Central memory CD8-positive, alpha-beta T cell (primary cell): ENCODE results near the gene MYO18A.
"Not testable (repeated sequence)": the region's sequence is repeated elsewhere in the genome, so short reads cannot be mapped to it uniquely, and the experiment has no call there.

Experiments used
- ATAC-seq: fragments of 150-1000 bp; cut with Tn5 transposase; replicated peaks from 2 replicates; pipeline ENCODE4 v1.10.0; 2022; ENCODE audit warnings: mild to moderate bottlenecking, moderate FRiP score, moderate number of reproducible peaks; ENCODE audit not compliant: poor library complexity, severe bottlenecking; ENCODE audit errors: extremely low read depth
- DNase-seq, 2 donors: peaks; one replicate each; pipeline ENCODE4 v3.0.0; 2021; ENCODE audit warnings: low spot score in 2 of 2
- H3K27ac Mint-ChIP-seq: one replicate; pipeline ENCODE4 v1.8.0; 2022; ENCODE audit warnings: low read depth, mild to moderate bottlenecking, moderate library complexity, mixed read lengths
- H3K27me3 Mint-ChIP-seq: one replicate; pipeline ENCODE4 v1.8.0; 2022; ENCODE audit warnings: mixed read lengths
- H3K36me3 Mint-ChIP-seq: one replicate; pipeline ENCODE4 v1.8.0; 2022; ENCODE audit warnings: mild to moderate bottlenecking, moderate library complexity, mixed read lengths; ENCODE audit not compliant: insufficient read depth
- H3K4me1 Mint-ChIP-seq: one replicate; pipeline ENCODE4 v1.8.0; 2022; ENCODE audit warnings: mixed read lengths
- H3K4me3 Mint-ChIP-seq: one replicate; pipeline ENCODE4 v1.8.0; 2022; ENCODE audit warnings: mild to moderate bottlenecking, moderate library complexity, mixed read lengths
- H3K9me3 Mint-ChIP-seq: one replicate; pipeline ENCODE4 v1.8.0; 2022; ENCODE audit warnings: mixed read lengths

The MYO18A gene

GRCh38 chr17:29169806-29170591 is 10.2 kb downstream of the MYO18A start:
- Mint-ChIP-seq H3K4me1 (no peaks in the 10 kb centered on the region), H3K36me3 (no peaks in the 10 kb centered on the region), H3K4me3 (no peak overlapping the region), H3K27ac (no peak overlapping the region), H3K9me3 (no peaks in the 10 kb centered on the region), H3K27me3 (no peaks in the 10 kb centered on the region)
- DNase-seq (no peak), ATAC-seq (no peak)

GRCh38 chr17:29168759-29169126 is 11.5 kb downstream of the MYO18A start:
- H3K4me1 Mint-ChIP-seq, H3K9me3 Mint-ChIP-seq, H3K36me3 Mint-ChIP-seq, H3K27ac Mint-ChIP-seq, ATAC-seq, DNase-seq, H3K4me3 Mint-ChIP-seq, H3K27me3 Mint-ChIP-seq: not testable (repeated sequence)

DNA sequence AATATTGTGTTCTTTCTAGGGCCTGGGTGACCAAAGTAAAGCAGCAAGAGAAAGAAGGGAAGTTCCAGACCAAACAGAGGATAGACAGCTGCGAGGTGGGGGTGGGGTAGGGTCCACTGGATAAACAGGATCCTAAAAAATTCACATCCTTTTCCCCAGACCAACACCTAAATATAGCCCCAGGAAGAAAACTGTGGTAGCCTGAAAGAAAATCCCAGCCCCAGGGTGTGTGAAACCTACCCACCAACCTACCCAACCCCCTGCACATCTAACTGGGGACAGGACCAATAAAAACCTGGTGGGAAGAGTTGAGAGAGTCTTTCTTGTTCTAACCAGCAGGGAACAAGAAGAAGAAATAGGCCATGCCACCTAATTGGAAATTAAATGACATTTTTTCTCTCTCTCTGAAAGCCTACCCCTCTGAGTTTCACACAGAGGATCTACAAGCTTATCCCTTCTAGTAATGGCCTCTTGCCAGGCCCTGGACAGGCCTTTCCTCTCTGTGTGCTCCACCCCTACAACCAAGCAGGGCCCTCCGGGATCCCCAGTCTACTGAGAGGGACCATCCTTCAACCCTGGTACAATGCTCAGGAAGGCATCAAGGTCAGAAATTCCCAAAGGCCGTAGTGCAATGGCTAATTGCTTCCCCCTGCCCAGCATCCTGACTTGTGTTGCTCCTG is 12.0 kb downstream of the MYO18A start:
- Mint-ChIP-seq H3K27me3 (no peaks in the 10 kb centered on the region), H3K4me1 (no peaks in the 10 kb centered on the region), H3K4me3 (no peak overlapping the region), H3K27ac (no peak overlapping the region), H3K36me3 (no peaks in the 10 kb centered on the region), H3K9me3 (no peaks in the 10 kb centered on the region)
- no peak for ATAC-seq
- DNase-seq, result no peak

- H3K27ac Mint-ChIP-seq, result no peak overlapping the region
- ATAC-seq, result no peak
These were observed 12.7 kb downstream of the MYO18A start for GRCh38 chr17:29167393-29168078.

GRCh38 chr17:29166507-29166887 is 13.7 kb downstream of the MYO18A start:
- Mint-ChIP-seq H3K27ac (no peak overlapping the region), H3K9me3 (no peaks in the 10 kb centered on the region), H3K4me1 (no peaks in the 10 kb centered on the region), H3K4me3 (no peak overlapping the region), H3K27me3 (no peaks in the 10 kb centered on the region), H3K36me3 (peaks cover 2% of the 10 kb centered on the region)
- DNase-seq (no peak), ATAC-seq (no peak)

More at GRCh38 chr17:29167393-29168078, 12.7 kb downstream of the MYO18A start:
- Mint-ChIP-seq H3K36me3 (no peaks in the 10 kb centered on the region), H3K27me3 (no peaks in the 10 kb centered on the region), H3K9me3 (no peaks in the 10 kb centered on the region), H3K4me1 (no peaks in the 10 kb centered on the region), H3K4me3 (no peak overlapping the region)
- DNase-seq, result no peak

DNA sequence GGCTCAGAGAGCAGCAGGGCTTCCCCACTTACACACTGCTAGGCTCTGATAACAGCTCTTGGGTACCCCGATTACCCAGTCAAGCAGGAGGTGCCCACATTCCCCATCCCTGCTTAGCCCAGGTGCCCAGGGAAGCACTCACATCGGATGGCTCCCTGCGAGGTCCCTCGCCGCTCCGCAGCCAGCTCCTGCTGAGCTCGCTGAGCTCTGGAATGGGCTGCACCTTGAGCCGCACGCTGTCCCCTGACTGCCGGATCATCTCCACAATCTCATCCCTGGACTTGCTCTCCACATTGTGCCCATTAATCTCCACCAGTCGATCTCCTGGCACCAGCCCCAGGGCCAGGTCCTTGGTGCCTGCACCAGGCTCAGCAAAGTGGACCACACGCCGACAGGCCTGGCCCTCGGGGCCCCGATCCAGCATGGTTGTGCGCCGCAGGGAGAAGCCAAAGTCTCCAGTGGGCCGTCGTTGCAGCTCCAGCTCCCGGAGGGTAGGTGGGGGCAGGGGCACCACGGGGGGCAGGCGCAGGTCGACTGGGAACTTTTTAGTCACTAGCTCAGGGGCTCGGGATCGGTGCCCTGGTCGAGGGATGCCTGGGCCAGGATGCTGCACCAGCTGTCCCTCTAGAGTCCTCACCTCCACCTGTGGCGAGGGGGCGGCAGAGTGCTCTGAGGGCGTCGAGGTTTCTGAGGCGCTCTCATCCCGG is 14.2 kb downstream of the MYO18A start:
- no peaks in the 10 kb centered on the region for H3K9me3 Mint-ChIP-seq
- no peaks in the 10 kb centered on the region for H3K27me3 Mint-ChIP-seq
- H3K36me3 Mint-ChIP-seq, result peaks cover 2% of the 10 kb centered on the region
- no peak overlapping the region for H3K4me3 Mint-ChIP-seq
- no peak overlapping the region for H3K27ac Mint-ChIP-seq
- DNase-seq (no peak), ATAC-seq (no peak)
- no peaks in the 10 kb centered on the region for H3K4me1 Mint-ChIP-seq

DNA sequence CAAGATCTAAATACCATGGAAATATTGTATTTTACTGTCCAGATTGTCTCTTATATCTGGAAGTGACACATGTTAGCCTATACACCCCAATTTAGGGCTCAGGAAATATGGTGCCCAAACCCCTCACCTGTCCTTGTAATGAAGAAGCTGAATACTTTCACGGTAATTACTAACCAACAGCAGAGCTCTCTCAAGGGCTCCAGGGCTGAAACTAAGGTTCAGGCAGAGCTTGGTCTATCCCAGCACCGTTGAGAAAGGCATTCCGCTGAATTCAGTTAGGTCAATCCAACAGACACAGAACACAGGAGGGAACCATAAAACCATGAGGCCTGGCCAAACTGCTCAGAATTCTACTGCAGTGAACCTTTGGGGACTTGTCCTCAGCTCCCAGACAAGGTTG is 14.9 kb downstream of the MYO18A start:
- no peak for ATAC-seq
- Mint-ChIP-seq H3K4me1 (no peaks in the 10 kb centered on the region), H3K9me3 (no peaks in the 10 kb centered on the region), H3K27ac (no peak overlapping the region), H3K4me3 (no peak overlapping the region), H3K36me3 (peaks cover 2% of the 10 kb centered on the region), H3K27me3 (no peaks in the 10 kb centered on the region)
- no peak for DNase-seq

GRCh38 chr17:29163563-29163962 is 16.6 kb downstream of the MYO18A start:
- ATAC-seq, result no peak
- H3K27me3 Mint-ChIP-seq, result no peaks in the 10 kb centered on the region
- H3K27ac Mint-ChIP-seq, result no peak overlapping the region
- H3K9me3 Mint-ChIP-seq, result no peaks in the 10 kb centered on the region
- peaks cover 2% of the 10 kb centered on the region for H3K36me3 Mint-ChIP-seq
- no peak overlapping the region for H3K4me3 Mint-ChIP-seq
- no peak for DNase-seq
- peaks cover 9% of the 10 kb centered on the region for H3K4me1 Mint-ChIP-seq

GRCh38 chr17:29162909-29163341 is 17.3 kb downstream of the MYO18A start:
- Mint-ChIP-seq H3K4me1 (peaks cover 9% of the 10 kb centered on the region), H3K27me3 (no peaks in the 10 kb centered on the region), H3K27ac (no peak overlapping the region), H3K4me3 (no peak overlapping the region), H3K9me3 (no peaks in the 10 kb centered on the region), H3K36me3 (peaks cover 2% of the 10 kb centered on the region)
- ATAC-seq (no peak), DNase-seq (no peak)

DNA sequence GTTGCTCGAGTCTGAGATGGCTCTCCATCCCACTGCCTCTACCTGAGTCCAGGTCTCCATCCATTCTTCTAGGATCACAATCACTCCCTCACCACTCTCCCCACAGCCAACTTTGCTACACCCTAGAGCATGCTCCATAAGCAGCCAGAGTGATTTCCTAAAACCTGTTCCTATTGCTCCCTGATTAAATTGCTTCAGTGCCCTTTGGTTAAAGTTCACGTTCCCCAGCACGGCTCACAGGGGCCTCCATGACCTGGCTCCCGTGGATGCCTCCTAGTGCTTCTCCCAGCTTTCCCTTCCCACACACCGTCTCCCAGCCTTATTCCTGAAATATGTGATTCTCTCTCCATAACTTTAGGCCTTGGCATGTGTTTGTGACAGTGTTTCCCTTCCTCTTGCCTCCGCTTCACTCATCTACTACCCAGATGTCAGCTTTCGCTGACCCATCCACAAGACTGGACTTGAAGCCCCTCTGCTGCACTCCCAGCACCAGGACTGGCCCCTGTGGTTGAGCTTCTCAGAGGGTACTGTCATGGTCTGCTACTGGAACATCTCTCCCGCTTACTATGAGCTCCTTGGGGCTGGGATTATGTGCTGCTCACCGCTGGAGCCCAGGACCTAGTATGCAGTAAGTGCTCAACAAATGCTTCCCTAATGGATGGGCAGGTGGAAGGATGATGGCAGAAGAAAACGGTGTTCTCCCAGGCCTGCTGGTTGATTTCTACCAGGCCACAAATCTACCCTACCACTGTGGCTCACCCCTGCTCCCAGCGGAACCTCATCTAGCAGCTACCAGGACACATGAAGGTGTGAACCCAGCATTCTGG is 17.9 kb downstream of the MYO18A start:
- peaks cover 2% of the 10 kb centered on the region for H3K36me3 Mint-ChIP-seq
- H3K27me3 Mint-ChIP-seq, result no peaks in the 10 kb centered on the region
- peaks cover 9% of the 10 kb centered on the region for H3K4me1 Mint-ChIP-seq
- H3K27ac Mint-ChIP-seq, result peak overlapping the region; percentile 20
- DNase-seq (no peak), ATAC-seq (no peak)
- no peak overlapping the region for H3K4me3 Mint-ChIP-seq
- no peaks in the 10 kb centered on the region for H3K9me3 Mint-ChIP-seq

GRCh38 chr17:29160253-29160652 is 19.9 kb downstream of the MYO18A start:
- H3K27ac Mint-ChIP-seq, result no peak overlapping the region
- no peaks in the 10 kb centered on the region for H3K27me3 Mint-ChIP-seq
- peaks cover 2% of the 10 kb centered on the region for H3K36me3 Mint-ChIP-seq
- no peak for DNase-seq
- H3K4me1 Mint-ChIP-seq, result peaks cover 12% of the 10 kb centered on the region
- ATAC-seq, result no peak
- no peaks in the 10 kb centered on the region for H3K9me3 Mint-ChIP-seq
- no peak overlapping the region for H3K4me3 Mint-ChIP-seq
